A549 treated with AZD2906 at 1 μM for 4 hours (cell line): ENCODE data around the gene LSAMP. TPM values are rescaled to one million over a fixed set of nuclear protein-coding genes. Genes with fewer than 3 reads are reported as not detected.

Source experiments
- total RNA-seq: library from RNA; stranded (reverse); fragments of 200-300 nt; extraction: Qiagen RNA extraction; gene quantifications from 5 replicates; pipeline ENCODE4 v1.2.3, GENCODE V29; 2022

LSAMP gene
- total RNA-seq = 0.03 to 0.11 TPM (median 0.06 TPM) in 5 replicates

DNA sequence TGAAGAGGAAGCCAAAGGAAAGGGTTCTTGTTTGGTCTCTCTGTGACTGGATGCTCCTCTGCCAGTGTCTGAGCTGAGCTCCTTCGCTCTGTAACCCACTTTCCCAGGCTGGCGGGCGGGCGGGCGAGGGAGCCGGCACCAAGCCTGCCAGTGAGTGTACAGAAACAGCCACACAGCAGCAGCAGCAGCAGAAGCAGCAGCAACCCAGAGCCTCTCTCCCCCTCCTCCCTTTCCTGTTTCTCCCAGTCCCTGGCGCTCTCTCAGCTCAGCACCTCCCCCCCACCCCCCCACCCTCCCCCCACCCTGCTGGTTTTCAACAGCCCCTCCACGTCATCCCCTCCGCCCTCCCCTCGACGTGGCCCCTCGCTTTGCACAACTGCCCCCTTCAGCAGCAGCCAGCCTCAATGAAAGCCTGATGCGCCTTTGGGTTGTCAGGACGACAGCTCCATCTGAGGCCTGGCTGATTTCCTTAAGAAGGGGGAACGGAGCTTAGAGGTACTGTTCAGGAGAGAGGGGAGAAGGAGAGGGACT is at the start of gene LSAMP:
Gene LSAMP, minus strand, starts transcription at position 177 of the 531 bp plus-strand sequence.

